H9 (cell line): ENCODE data around the gene MAGI1. TPM values are rescaled to one million over a fixed set of nuclear protein-coding genes. Genes with fewer than 3 reads are reported as not detected.

Experiments
- DNase-seq: peaks from one replicate; pipeline ENCODE4 v3.0.0-alpha.2; 2017
- H2AFZ ChIP-seq: one replicate; pipeline ENCODE4 v1.6.1; 2013; ENCODE audit warnings: mild to moderate bottlenecking, low read length, control low read depth, moderate library complexity
- H2AK5ac ChIP-seq: 2 replicates; pipeline ENCODE4 v1.6.1; 2013; ENCODE audit warnings: low read length, control low read depth, mixed read lengths; ENCODE audit not compliant: insufficient read length
- H2BK120ac ChIP-seq: one replicate; pipeline ENCODE4 v1.6.1; 2013; ENCODE audit warnings: low read depth, mild to moderate bottlenecking, low read length, control low read depth, inconsistent platforms; ENCODE audit not compliant: poor library complexity, severe bottlenecking
- H2BK12ac ChIP-seq: 2 replicates; pipeline ENCODE4 v1.6.1; 2013; ENCODE audit warnings: low read length, control low read depth, mixed read lengths, low read depth; ENCODE audit not compliant: insufficient read length
- H2BK15ac ChIP-seq: 2 replicates; pipeline ENCODE4 v1.6.1; 2013; ENCODE audit warnings: low read depth, low read length, control low read depth
- H2BK20ac ChIP-seq: one replicate; pipeline ENCODE4 v1.6.1; 2013; ENCODE audit warnings: low read depth, mild to moderate bottlenecking, low read length, control low read depth, inconsistent platforms; ENCODE audit not compliant: poor library complexity, severe bottlenecking
- H2BK5ac ChIP-seq: 2 replicates; pipeline ENCODE4 v1.6.1; 2013; ENCODE audit warnings: low read length, control low read depth, mixed read lengths; ENCODE audit not compliant: insufficient read length
- H3K14ac ChIP-seq: 2 replicates; pipeline ENCODE4 v1.6.1; 2013; ENCODE audit warnings: low read length, control low read depth; ENCODE audit not compliant: insufficient read depth
- H3K18ac ChIP-seq: 2 replicates; pipeline ENCODE4 v1.6.1; 2013; ENCODE audit warnings: low read depth, mild to moderate bottlenecking, mixed read lengths, low read length, control low read depth; ENCODE audit not compliant: insufficient read length
- H3K23ac ChIP-seq: 2 replicates; pipeline ENCODE4 v1.6.1; 2013; ENCODE audit warnings: low read length, control low read depth, mixed read lengths, low read depth; ENCODE audit not compliant: insufficient read length
- H3K23me2 ChIP-seq: 2 replicates; pipeline ENCODE4 v1.6.1; 2013; ENCODE audit warnings: low read depth, mild to moderate bottlenecking, mixed read lengths, low read length, control low read depth; ENCODE audit not compliant: insufficient read length, poor library complexity, severe bottlenecking
- H3K27ac ChIP-seq: 2 replicates; pipeline ENCODE4 v1.5.1; 2013; ENCODE audit warnings: low read length, control low read depth, mixed read lengths, low read depth; ENCODE audit not compliant: insufficient read length
- H3K27me3 ChIP-seq: 2 replicates; pipeline ENCODE4 v1.6.1; 2013; ENCODE audit warnings: low read length, control low read depth, inconsistent platforms; ENCODE audit not compliant: insufficient read depth
- H3K4ac ChIP-seq: 2 replicates; pipeline ENCODE4 v1.6.1; 2013; ENCODE audit warnings: low read depth, mild to moderate bottlenecking, control low read depth, inconsistent platforms, low read length, moderate library complexity
- H3K4me1 ChIP-seq: 2 replicates; pipeline ENCODE4 v1.6.1; 2013; ENCODE audit warnings: low read length, control low read depth, inconsistent platforms; ENCODE audit not compliant: insufficient read depth
- H3K4me2 ChIP-seq: 2 replicates; pipeline ENCODE4 v1.6.1; 2013; ENCODE audit warnings: low read length, control low read depth, mixed read lengths; ENCODE audit not compliant: insufficient read length, insufficient read depth
- H3K56ac ChIP-seq: 2 replicates; pipeline ENCODE4 v1.6.1; 2013; ENCODE audit warnings: low read depth, mild to moderate bottlenecking, mixed read lengths, low read length, control low read depth; ENCODE audit not compliant: insufficient read length
- H3K79me1 ChIP-seq: 2 replicates; pipeline ENCODE4 v1.6.1; 2013; ENCODE audit warnings: low read depth, mild to moderate bottlenecking, moderate library complexity, low read length, control low read depth, inconsistent platforms; ENCODE audit not compliant: insufficient read depth, poor library complexity, severe bottlenecking
- H3K79me2 ChIP-seq: 2 replicates; pipeline ENCODE4 v1.6.1; 2013; ENCODE audit warnings: low read length, control low read depth, inconsistent platforms; ENCODE audit not compliant: insufficient read depth
- H3K9ac ChIP-seq: 2 replicates; pipeline ENCODE4 v1.6.1; 2013; ENCODE audit warnings: low read length, control low read depth, mixed read lengths; ENCODE audit not compliant: insufficient read length; ENCODE audit errors: extremely low read depth
- H3K9me3 ChIP-seq: one replicate; pipeline ENCODE4 v1.6.1; 2013; ENCODE audit warnings: low read depth, low read length, inconsistent platforms; ENCODE audit not compliant: control insufficient read depth
- H3T11ph ChIP-seq: one replicate; pipeline ENCODE4 v1.6.1; 2013; ENCODE audit warnings: mild to moderate bottlenecking, low read length, control low read depth, inconsistent platforms
- H4K20me1 ChIP-seq: one replicate; pipeline ENCODE4 v1.6.1; 2013; ENCODE audit not compliant: control insufficient read depth, insufficient read length, insufficient read depth
- H4K5ac ChIP-seq: 2 replicates; pipeline ENCODE4 v1.6.1; 2013; ENCODE audit warnings: low read depth, mild to moderate bottlenecking, mixed read lengths, low read length, control low read depth; ENCODE audit not compliant: insufficient read length
- H4K8ac ChIP-seq: replicated peaks from 2 replicates; pipeline ENCODE4 v1.6.1; 2013; ENCODE audit warnings: low read length, control low read depth, mixed read lengths, low read depth; ENCODE audit not compliant: insufficient read length
- H4K91ac ChIP-seq: 2 replicates; pipeline ENCODE4 v1.6.1; 2013; ENCODE audit warnings: low read depth, mild to moderate bottlenecking, moderate library complexity, mixed read lengths, low read length, control low read depth; ENCODE audit not compliant: insufficient read length
- H3K27ac Mint-ChIP-seq, 3 experiments: 2 replicates in 2 of 3; 3 replicates in 1 of 3; pipeline ENCODE4 v1.8.0; 2020 to 2021; ENCODE audit warnings: mixed read lengths in 3 of 3, mild to moderate bottlenecking in 1 of 3, moderate library complexity in 1 of 3
- H3K27me3 Mint-ChIP-seq: 2 replicates; pipeline ENCODE4 v1.8.0; 2021; ENCODE audit warnings: low read depth, mild to moderate bottlenecking, moderate library complexity, mixed read lengths
- H3K36me3 Mint-ChIP-seq, 3 experiments: 2 replicates in 2 of 3; 3 replicates in 1 of 3; pipeline ENCODE4 v1.8.0; 2020 to 2021; ENCODE audit warnings: low read depth in 3 of 3, mixed read lengths in 3 of 3; ENCODE audit not compliant: insufficient read depth in 1 of 3
- H3K4me1 Mint-ChIP-seq, 2 experiments: 2 replicates each; pipeline ENCODE4 v1.8.0; 2020; ENCODE audit warnings: mixed read lengths in 2 of 2
- H3K4me3 Mint-ChIP-seq, 2 experiments: 2 replicates in 1 of 2; 3 replicates in 1 of 2; pipeline ENCODE4 v1.8.0; 2020 to 2021; ENCODE audit warnings: mild to moderate bottlenecking in 2 of 2, mixed read lengths in 2 of 2, moderate library complexity in 1 of 2
- H3K9me3 Mint-ChIP-seq, 2 experiments: 2 replicates in 1 of 2; 3 replicates in 1 of 2; pipeline ENCODE4 v1.8.0; 2020; ENCODE audit warnings: mild to moderate bottlenecking in 2 of 2, mixed read lengths in 2 of 2, moderate library complexity in 1 of 2
- WGBS: extraction: QIAGEN DNeasy Blood & Tissue Kit; methylation state at CpG from one replicate; pipeline ENCODE4 v1.1.7; 2013; ENCODE audit warnings: missing lambda C conversion rate, low lambda C conversion rate, mixed read lengths; ENCODE audit not compliant: insufficient read length; ENCODE audit errors: extremely low coverage; 5-methylcytosine and 5-hydroxymethylcytosine counted together
- total RNA-seq: library from RNA; stranded (reverse); gene quantifications from 2 replicates; pipeline ENCODE4 v1.2.1, GENCODE V29; 2021
- TF ChIP-seq, protein P1 (sequence below): fragments of 200-600 bp; sonication (generic); conservative IDR thresholded peaks from 3 replicates; pipeline ENCODE4 v1.8.0; 2021; ENCODE audit warnings: antibody characterized with exemption, mild to moderate bottlenecking

The MAGI1 gene
- total RNA-seq, 1 experiment from 2014 or later, result 65.7 TPM

DNA sequence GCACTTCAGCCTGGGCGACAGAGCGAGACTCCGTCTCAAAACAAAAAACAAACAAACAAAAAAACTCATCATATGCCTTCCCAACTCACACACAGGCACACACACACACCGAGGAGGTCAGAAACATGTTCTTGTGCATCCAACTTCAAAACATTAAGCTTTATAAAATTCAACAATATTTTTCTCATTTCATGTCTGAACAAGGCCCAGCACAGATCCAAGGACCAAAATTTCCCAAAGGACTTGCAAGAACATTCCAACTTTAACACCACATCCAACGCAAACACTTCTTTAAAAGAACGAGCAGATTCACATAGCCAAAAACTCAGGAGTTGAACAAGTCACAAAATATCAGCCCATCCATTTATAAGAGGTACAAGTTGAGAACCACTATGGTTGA, 148.4 kb downstream of the MAGI1 start:
- Histone ChIP-seq H3K4me2 (no peak overlapping the region), H3K4ac (no peak overlapping the region), H2BK12ac (no peak overlapping the region), H3K9ac (no peak overlapping the region), H3K23ac (no peak overlapping the region), H3K14ac (no peak overlapping the region), H2AFZ (no peak overlapping the region), H3K27ac (no peak overlapping the region), H3T11ph (no peak overlapping the region), H4K5ac (no peak overlapping the region), H2AK5ac (no peak overlapping the region), H3K79me1 (peaks cover 7% of the 10 kb centered on the region), H4K91ac (no peak overlapping the region), H3K4me1 (peaks cover 7% of the 10 kb centered on the region; the same call in 1 of the 2 replicates), H3K56ac (no peak overlapping the region), H4K8ac (no peak overlapping the region), H2BK20ac (no peak overlapping the region), H2BK120ac (no peak overlapping the region), H3K9me3 (no peaks in the 10 kb centered on the region), H3K18ac (no peak overlapping the region), H3K27me3 (no peaks in the 10 kb centered on the region), H2BK15ac (no peak overlapping the region), H3K79me2 (no peaks in the 10 kb centered on the region; the same call in 1 of the 2 replicates), H2BK5ac (no peak overlapping the region), H4K20me1 (no peaks in the 10 kb centered on the region), H3K23me2 (no peaks in the 10 kb centered on the region)
- Mint-ChIP-seq H3K9me3 (no peaks in the 10 kb centered on the region), H3K4me3 (no peak overlapping the region), H3K4me1 (peaks cover 49 to 60% of the 10 kb centered on the region in 2 experiments), H3K27me3 (no peaks in the 10 kb centered on the region), H3K27ac (peak overlapping the region; percentile 42 to 86 (median 69); a peak in 5 of 7 replicates), H3K36me3 (peaks cover 0 to 8% (median 0%) of the 10 kb centered on the region in 3 experiments; a peak in 2 of 7 replicates)
- WGBS, result no CpG with 5 or more reads among the region's 6 CpGs
- no peak for DNase-seq
- TF ChIP-seq, protein P1, sequence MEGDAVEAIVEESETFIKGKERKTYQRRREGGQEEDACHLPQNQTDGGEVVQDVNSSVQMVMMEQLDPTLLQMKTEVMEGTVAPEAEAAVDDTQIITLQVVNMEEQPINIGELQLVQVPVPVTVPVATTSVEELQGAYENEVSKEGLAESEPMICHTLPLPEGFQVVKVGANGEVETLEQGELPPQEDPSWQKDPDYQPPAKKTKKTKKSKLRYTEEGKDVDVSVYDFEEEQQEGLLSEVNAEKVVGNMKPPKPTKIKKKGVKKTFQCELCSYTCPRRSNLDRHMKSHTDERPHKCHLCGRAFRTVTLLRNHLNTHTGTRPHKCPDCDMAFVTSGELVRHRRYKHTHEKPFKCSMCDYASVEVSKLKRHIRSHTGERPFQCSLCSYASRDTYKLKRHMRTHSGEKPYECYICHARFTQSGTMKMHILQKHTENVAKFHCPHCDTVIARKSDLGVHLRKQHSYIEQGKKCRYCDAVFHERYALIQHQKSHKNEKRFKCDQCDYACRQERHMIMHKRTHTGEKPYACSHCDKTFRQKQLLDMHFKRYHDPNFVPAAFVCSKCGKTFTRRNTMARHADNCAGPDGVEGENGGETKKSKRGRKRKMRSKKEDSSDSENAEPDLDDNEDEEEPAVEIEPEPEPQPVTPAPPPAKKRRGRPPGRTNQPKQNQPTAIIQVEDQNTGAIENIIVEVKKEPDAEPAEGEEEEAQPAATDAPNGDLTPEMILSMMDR, result no peak
